Suprapubic skin (tissue), 4 donors: Measurements from ENCODE around the gene PAFAH1B1.

Source experiments
- CTCF ChIP-seq, 2 donors: fragments of 200-600 bp in 1 of 2; fragments of 450-650 bp in 1 of 2; sonication (generic) in 1 of 2; IDR thresholded peaks; one replicate each; pipeline ENCODE4 v1.5.1; 2016 to 2019; ENCODE audit warnings: antibody characterized with exemption in 2 of 2, mild to moderate bottlenecking in 1 of 2, moderate library complexity in 1 of 2
- POLR2A ChIP-seq, 2 donors: fragments of 450-650 bp; IDR thresholded peaks; one replicate each; pipeline ENCODE4 v1.6.1; 2017; ENCODE audit warnings: antibody characterized with exemption in 2 of 2, mild to moderate bottlenecking in 2 of 2, moderate library complexity in 2 of 2
- POLR2AphosphoS5 ChIP-seq, 3 donors: sonication (generic); formaldehyde crosslinking; IDR thresholded peaks; one replicate each; pipeline ENCODE4 v1.6.1; 2017; ENCODE audit warnings: antibody characterized with exemption in 3 of 3

GRCh38 chr17:2624292-2624731 lies 30.9 kb downstream of the PAFAH1B1 start:
- TF ChIP-seq CTCF (IDR thresholded peaks at IDR 0.05) (no peak), POLR2A (IDR thresholded peaks at IDR 0.05) (no peak), POLR2AphosphoS5 (IDR thresholded peaks at IDR 0.05) (no peak)
